Measurements from ENCODE around the gene TOR1A.
A peak's percentile ranks its signal among the peaks of the same experiment; 100 is the strongest.
"Not testable (repeated sequence)": the region's sequence is repeated elsewhere in the genome, so short reads cannot be mapped to it uniquely, and the experiment has no call there.

Gene TOR1A

GRCh38 chr9:129779560-129780190, 44.3 kb downstream of the TOR1A start:
- DNase-seq = no peak

GRCh38 chr9:129778469-129778868, 45.5 kb downstream of the TOR1A start:
- DNase-seq = no peak

GRCh38 chr9:129777769-129778130, 46.2 kb downstream of the TOR1A start:
- peak; percentile 62 for DNase-seq

GRCh38 chr9:129776938-129777768, 46.8 kb downstream of the TOR1A start:
- DNase-seq = peak; percentile 97

- DNase-seq = no peak
Measured at GRCh38 chr9:129776566-129776937, 47.4 kb downstream of the TOR1A start.

GRCh38 chr9:129776096-129776495, 47.8 kb downstream of the TOR1A start:
- not testable (repeated sequence) for DNase-seq

GRCh38 chr9:129775448-129775798, 48.5 kb downstream of the TOR1A start:
- no peak for DNase-seq

- DNase-seq = no peak
Measured at GRCh38 chr9:129774791-129775447, 49.0 kb downstream of the TOR1A start.

- no peak for DNase-seq
Measured at GRCh38 chr9:129773262-129774048, 50.5 kb downstream of the TOR1A start.

GRCh38 chr9:129770741-129771140, 53.2 kb downstream of the TOR1A start:
- no peak for DNase-seq

GRCh38 chr9:129769669-129770068, 54.3 kb downstream of the TOR1A start:
- no peak for DNase-seq

- DNase-seq = no peak
Measured at GRCh38 chr9:129768486-129768885, 55.5 kb downstream of the TOR1A start.

- DNase-seq = no peak
Measured at GRCh38 chr9:129765764-129766317, 58.1 kb downstream of the TOR1A start.

- no peak for DNase-seq
Measured at GRCh38 chr9:129762985-129763926, 60.7 kb downstream of the TOR1A start.
